Activated CD4-positive, alpha-beta T cell treated with anti-CD3 and anti-CD28 coated beads, Interleukin-2, amount 10 ng/mL, durations not matched to agents 24 days and 14 days (primary cell): ENCODE measurements around the gene KBTBD12. TPM values are rescaled to one million over a fixed set of nuclear protein-coding genes. Genes with fewer than 3 reads are reported as not detected.

ENCODE experiments used
- DNase-seq: peaks from one replicate; pipeline ENCODE4 v3.0.0; 2022
- H3K27ac Mint-ChIP-seq: one replicate; pipeline ENCODE4 v1.8.0; 2022; ENCODE audit warnings: mild to moderate bottlenecking, mixed read lengths
- H3K27me3 Mint-ChIP-seq: one replicate; pipeline ENCODE4 v1.8.0; 2022; ENCODE audit warnings: mixed read lengths
- H3K36me3 Mint-ChIP-seq: one replicate; pipeline ENCODE4 v1.8.0; 2022; ENCODE audit warnings: low read depth, mild to moderate bottlenecking, mixed read lengths
- H3K4me1 Mint-ChIP-seq: one replicate; pipeline ENCODE4 v1.8.0; 2021; ENCODE audit warnings: mixed read lengths
- H3K4me3 Mint-ChIP-seq: one replicate; pipeline ENCODE4 v1.8.0; 2022; ENCODE audit warnings: mild to moderate bottlenecking, moderate library complexity, mixed read lengths
- H3K9me3 Mint-ChIP-seq: one replicate; pipeline ENCODE4 v1.8.0; 2021; ENCODE audit warnings: mixed read lengths
- intact Hi-C: fragments of 100-400 bp; cut with micrococcal nuclease; formaldehyde crosslinking; loops from one replicate; pipeline ENCODE4 v1.15.1; 2023
- total RNA-seq: library from RNA; stranded (reverse); gene quantifications from 2 replicates; pipeline ENCODE4 v1.2.3, GENCODE V29; 2022

The KBTBD12 gene
- total RNA-seq, 1 donor from 2014 or later, result not detected

GRCh38 chr3:127970966-127971592 lies 56.0 kb downstream of the KBTBD12 start:
- Mint-ChIP-seq H3K36me3 (no peaks in the 10 kb centered on the region), H3K27ac (no peak overlapping the region), H3K27me3 (peaks cover 51% of the 10 kb centered on the region), H3K4me1 (no peaks in the 10 kb centered on the region), H3K4me3 (no peak overlapping the region), H3K9me3 (no peaks in the 10 kb centered on the region)
- DNase-seq, result peak; percentile 71
- intact Hi-C loops, result loop anchor here (1.0 to 2.0 kb wide), 3 partner anchors 274 to 396 kb away; no protein-coding TSS in a partner anchor

GRCh38 chr3:127974226-127974625 lies 59.2 kb downstream of the KBTBD12 start:
- Mint-ChIP-seq H3K27ac (no peak overlapping the region), H3K4me1 (no peaks in the 10 kb centered on the region), H3K27me3 (peaks cover 49% of the 10 kb centered on the region), H3K36me3 (no peaks in the 10 kb centered on the region), H3K9me3 (no peaks in the 10 kb centered on the region), H3K4me3 (no peak overlapping the region)
- intact Hi-C loops, result no loop called here
- DNase-seq, result peak; percentile 29

GRCh38 chr3:127975153-127976029 lies 60.4 kb downstream of the KBTBD12 start:
- Mint-ChIP-seq H3K4me3 (no peak overlapping the region), H3K27me3 (peaks cover 47% of the 10 kb centered on the region)
- peak; percentile 43 for DNase-seq

DNA sequence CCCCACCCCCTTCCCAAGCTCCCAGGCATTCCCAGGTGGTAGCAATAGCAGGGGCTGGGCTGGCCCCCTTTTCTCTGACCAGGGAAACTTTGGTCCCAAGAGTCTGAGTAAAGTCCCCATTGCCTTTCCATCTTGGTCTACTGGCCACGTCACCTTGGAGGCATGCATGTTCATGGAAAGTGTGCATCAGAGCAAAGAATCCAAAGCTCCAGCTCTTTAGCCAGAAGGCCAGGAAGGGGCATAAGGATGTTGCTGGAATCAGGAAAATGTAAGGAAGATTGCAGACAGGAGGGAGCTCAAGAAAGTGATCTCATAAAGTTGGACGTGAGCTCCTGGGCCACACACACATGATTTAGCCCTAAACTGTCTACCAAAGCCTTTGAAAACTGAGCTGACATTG lies 63.6 kb downstream of the KBTBD12 start:
- no peaks in the 10 kb centered on the region for H3K4me1 Mint-ChIP-seq
- H3K9me3 Mint-ChIP-seq, result no peaks in the 10 kb centered on the region
- no peak overlapping the region for H3K27ac Mint-ChIP-seq
- DNase-seq, result peak; percentile 33
- H3K27me3 Mint-ChIP-seq, result peaks cover 30% of the 10 kb centered on the region
- intact Hi-C loops, result no loop called here
- H3K4me3 Mint-ChIP-seq, result no peak overlapping the region
- no peaks in the 10 kb centered on the region for H3K36me3 Mint-ChIP-seq

More at GRCh38 chr3:127975153-127976029, 60.4 kb downstream of the KBTBD12 start:
- Mint-ChIP-seq H3K9me3 (no peaks in the 10 kb centered on the region), H3K36me3 (no peaks in the 10 kb centered on the region), H3K27ac (no peak overlapping the region), H3K4me1 (no peaks in the 10 kb centered on the region)
- intact Hi-C loops, result no loop called here

DNA sequence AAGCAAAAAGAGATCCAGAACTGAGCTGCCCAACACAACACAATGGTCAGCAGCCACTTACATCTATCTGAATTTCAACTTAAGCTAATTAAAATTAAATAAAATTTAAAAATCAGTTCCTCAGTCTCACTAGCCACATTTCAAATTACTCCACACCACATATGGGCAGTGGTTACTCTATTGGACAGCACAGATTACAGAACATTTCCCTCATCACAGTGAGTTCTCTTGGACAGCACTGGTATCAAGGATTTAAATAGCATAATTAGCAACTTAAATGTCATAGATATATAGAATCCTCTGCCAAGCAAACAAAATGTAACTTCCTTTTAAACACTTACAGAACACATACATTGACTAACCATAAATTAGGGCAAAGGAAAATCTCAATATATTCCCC lies 64.4 kb downstream of the KBTBD12 start:
- H3K27ac Mint-ChIP-seq, result no peak overlapping the region
- peak; percentile 7 for DNase-seq
- intact Hi-C loops, result no loop called here
- H3K4me1 Mint-ChIP-seq, result no peaks in the 10 kb centered on the region
- no peak overlapping the region for H3K4me3 Mint-ChIP-seq
- no peaks in the 10 kb centered on the region for H3K36me3 Mint-ChIP-seq
- no peaks in the 10 kb centered on the region for H3K9me3 Mint-ChIP-seq
- peaks cover 26% of the 10 kb centered on the region for H3K27me3 Mint-ChIP-seq

DNA sequence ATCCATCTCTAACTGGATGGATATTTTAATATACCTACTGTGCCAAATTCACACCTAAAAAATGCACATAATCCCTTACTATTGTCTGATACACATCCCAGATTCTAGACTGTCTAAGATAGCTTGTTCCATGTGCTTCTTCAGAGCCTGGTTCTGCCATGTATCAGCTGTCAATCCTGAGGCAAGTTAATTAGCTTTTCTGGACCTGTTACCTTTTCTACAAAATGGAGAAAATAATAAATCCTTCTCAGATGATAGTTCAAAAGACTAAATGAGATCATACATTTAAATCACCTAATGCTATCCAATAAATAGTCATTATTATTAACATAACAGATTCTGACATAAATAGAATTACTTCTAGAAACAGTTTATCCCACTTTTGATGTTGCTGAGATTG lies 66.1 kb downstream of the KBTBD12 start:
- Mint-ChIP-seq H3K9me3 (no peaks in the 10 kb centered on the region), H3K27me3 (peaks cover 23% of the 10 kb centered on the region), H3K4me3 (no peak overlapping the region), H3K36me3 (no peaks in the 10 kb centered on the region), H3K4me1 (no peaks in the 10 kb centered on the region), H3K27ac (no peak overlapping the region)
- intact Hi-C loops, result no loop called here
- no peak for DNase-seq

- H3K27me3 Mint-ChIP-seq, result peaks cover 14% of the 10 kb centered on the region
- no peak overlapping the region for H3K4me3 Mint-ChIP-seq
- H3K4me1 Mint-ChIP-seq, result no peaks in the 10 kb centered on the region
- DNase-seq, result no peak
- no peaks in the 10 kb centered on the region for H3K36me3 Mint-ChIP-seq
- intact Hi-C loops, result no loop called here
- no peaks in the 10 kb centered on the region for H3K9me3 Mint-ChIP-seq
- H3K27ac Mint-ChIP-seq, result no peak overlapping the region
Measured at GRCh38 chr3:127982155-127982554, 67.1 kb downstream of the KBTBD12 start.

DNA sequence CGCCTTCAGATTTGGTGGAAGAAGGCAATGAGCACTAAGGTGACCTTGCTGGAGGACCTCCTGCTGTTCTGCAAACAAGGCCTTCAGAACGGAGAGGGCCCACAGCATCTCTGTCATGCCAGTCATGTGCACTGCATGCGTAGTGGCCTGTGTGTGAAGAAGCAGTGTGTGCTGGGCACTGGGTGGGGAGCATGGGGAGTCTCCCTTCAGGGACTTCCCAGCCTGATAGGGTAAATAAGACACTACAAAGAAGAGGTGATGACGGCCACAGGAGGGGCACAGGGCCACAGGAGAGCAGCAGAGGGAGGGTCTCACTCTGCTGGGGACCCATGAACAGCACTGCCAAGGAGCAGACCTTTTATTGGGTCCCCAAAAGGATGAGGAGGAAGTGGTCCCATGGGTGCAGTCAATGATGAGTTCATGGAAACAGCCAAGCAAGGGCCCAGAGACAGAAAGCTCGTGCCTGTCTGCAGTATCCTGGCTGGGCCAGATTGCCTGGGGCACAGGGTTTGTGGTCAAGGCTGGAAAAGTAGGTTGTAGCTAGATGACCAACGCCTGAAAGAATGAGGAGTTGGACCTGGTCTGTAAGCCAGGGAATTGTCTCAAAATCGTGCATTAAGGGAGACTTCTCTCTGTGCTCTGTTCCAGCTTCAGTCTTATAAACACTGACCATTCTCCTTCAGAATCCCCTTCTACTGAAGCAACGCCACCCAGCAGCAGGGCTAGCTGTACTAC lies 69.4 kb downstream of the KBTBD12 start:
- Mint-ChIP-seq H3K9me3 (no peaks in the 10 kb centered on the region), H3K36me3 (no peaks in the 10 kb centered on the region)

DNA sequence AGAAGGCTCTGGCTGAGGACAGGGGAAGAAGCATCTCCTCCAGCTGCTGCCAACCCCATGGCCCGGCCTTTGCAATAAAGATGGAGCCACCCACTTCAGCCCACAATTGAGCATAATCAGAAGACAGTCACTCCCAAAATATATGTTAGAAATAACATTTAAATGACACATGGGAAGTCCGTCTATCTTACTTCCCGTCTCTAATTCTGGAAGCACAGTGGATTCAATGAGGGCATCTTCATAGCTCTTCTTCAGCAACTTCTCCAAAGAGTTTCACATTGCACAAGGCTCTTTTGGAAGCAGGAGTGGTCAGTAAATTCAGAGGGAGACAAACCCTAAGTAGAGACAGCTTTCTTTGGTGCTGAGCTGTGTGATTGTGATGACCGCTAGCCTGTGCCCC lies 70.2 kb downstream of the KBTBD12 start:
- no peaks in the 10 kb centered on the region for H3K4me1 Mint-ChIP-seq
- DNase-seq, result no peak
- H3K27me3 Mint-ChIP-seq, result peaks cover 4% of the 10 kb centered on the region
- no peaks in the 10 kb centered on the region for H3K9me3 Mint-ChIP-seq
- H3K4me3 Mint-ChIP-seq, result no peak overlapping the region
- no peaks in the 10 kb centered on the region for H3K36me3 Mint-ChIP-seq
- no peak overlapping the region for H3K27ac Mint-ChIP-seq
- intact Hi-C loops, result no loop called here

More for the DNA sequence above, 69.4 kb downstream of the KBTBD12 start:
- peaks cover 4% of the 10 kb centered on the region for H3K27me3 Mint-ChIP-seq
- no peak overlapping the region for H3K27ac Mint-ChIP-seq
- DNase-seq, result no peak
- no peak overlapping the region for H3K4me3 Mint-ChIP-seq
- H3K4me1 Mint-ChIP-seq, result no peaks in the 10 kb centered on the region
- intact Hi-C loops, result no loop called here

- H3K9me3 Mint-ChIP-seq, result no peaks in the 10 kb centered on the region
- H3K4me1 Mint-ChIP-seq, result no peaks in the 10 kb centered on the region
- intact Hi-C loops, result no loop called here
- no peak for DNase-seq
- no peaks in the 10 kb centered on the region for H3K36me3 Mint-ChIP-seq
- no peak overlapping the region for H3K4me3 Mint-ChIP-seq
- no peak overlapping the region for H3K27ac Mint-ChIP-seq
- peaks cover 4% of the 10 kb centered on the region for H3K27me3 Mint-ChIP-seq
Measured at GRCh38 chr3:127985655-127986225, 70.7 kb downstream of the KBTBD12 start.

GRCh38 chr3:127986803-127987202 lies 71.8 kb downstream of the KBTBD12 start:
- Mint-ChIP-seq H3K4me3 (no peak overlapping the region), H3K4me1 (no peaks in the 10 kb centered on the region), H3K27me3 (peaks cover 4% of the 10 kb centered on the region), H3K36me3 (no peaks in the 10 kb centered on the region), H3K27ac (no peak overlapping the region), H3K9me3 (no peaks in the 10 kb centered on the region)
- no peak for DNase-seq
- intact Hi-C loops, result no loop called here

DNA sequence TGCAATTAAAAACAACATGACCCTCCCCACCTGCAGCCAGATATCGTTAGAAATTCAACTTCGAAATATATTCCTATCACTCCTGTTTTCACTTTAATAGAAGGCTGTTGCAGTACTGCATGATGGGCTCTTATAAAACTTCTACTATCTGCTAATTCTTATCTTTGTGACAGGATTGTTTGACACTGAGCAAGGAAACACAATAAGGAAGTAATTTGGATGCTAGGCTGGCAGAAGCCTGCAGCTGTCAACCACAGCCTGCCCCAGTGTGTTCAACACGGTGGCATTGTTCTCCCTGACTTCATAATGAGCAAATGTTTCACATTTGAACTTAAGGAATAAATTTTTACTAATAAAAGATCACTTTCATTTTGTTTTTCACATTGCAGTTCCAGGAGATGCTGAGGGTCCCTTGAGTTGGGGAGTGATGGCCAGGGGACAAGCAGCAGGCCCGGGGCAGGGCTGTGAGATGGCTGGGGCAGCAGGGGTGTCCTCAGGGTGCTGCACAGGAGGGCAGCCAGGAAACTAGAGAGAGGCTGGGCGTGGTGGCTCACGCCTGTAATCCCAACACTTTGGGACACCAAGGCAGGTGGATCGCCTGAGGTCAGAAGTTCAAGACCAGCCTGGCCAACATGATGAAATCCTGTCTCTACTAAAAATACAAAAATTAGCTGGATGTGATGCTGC lies 72.4 kb downstream of the KBTBD12 start:
- no peaks in the 10 kb centered on the region for H3K36me3 Mint-ChIP-seq
- no peak overlapping the region for H3K27ac Mint-ChIP-seq
- intact Hi-C loops, result no loop called here
- no peaks in the 10 kb centered on the region for H3K4me1 Mint-ChIP-seq
- H3K27me3 Mint-ChIP-seq, result peaks cover 1% of the 10 kb centered on the region
- no peaks in the 10 kb centered on the region for H3K9me3 Mint-ChIP-seq
- DNase-seq, result no peak
- H3K4me3 Mint-ChIP-seq, result no peak overlapping the region

- no peak overlapping the region for H3K4me3 Mint-ChIP-seq
Measured at GRCh38 chr3:127988770-127989557, 73.9 kb downstream of the KBTBD12 start.

More at GRCh38 chr3:127988770-127989557, 73.9 kb downstream of the KBTBD12 start:
- Mint-ChIP-seq H3K27me3 (no peaks in the 10 kb centered on the region), H3K9me3 (no peaks in the 10 kb centered on the region), H3K36me3 (no peaks in the 10 kb centered on the region), H3K4me1 (no peaks in the 10 kb centered on the region), H3K27ac (no peak overlapping the region)
- intact Hi-C loops, result no loop called here
- no peak for DNase-seq
